Stimulated activated CD4-positive, alpha-beta T cell treated with anti-CD3 and anti-CD28 coated beads, Interleukin-15, amount 100 ng/mL, for 1 hour (primary cell): Measurements from ENCODE around the gene ZNF217.
"Not testable (repeated sequence)": the region's sequence is repeated elsewhere in the genome, so short reads cannot be mapped to it uniquely, and the experiment has no call there.

ENCODE experiments used
- DNase-seq, 2 donors: peaks; one replicate each; pipeline ENCODE4 v3.0.0-alpha.2; 2020; ENCODE audit warnings: low read depth in 1 of 2, low spot score in 1 of 2

The ZNF217 gene

DNA sequence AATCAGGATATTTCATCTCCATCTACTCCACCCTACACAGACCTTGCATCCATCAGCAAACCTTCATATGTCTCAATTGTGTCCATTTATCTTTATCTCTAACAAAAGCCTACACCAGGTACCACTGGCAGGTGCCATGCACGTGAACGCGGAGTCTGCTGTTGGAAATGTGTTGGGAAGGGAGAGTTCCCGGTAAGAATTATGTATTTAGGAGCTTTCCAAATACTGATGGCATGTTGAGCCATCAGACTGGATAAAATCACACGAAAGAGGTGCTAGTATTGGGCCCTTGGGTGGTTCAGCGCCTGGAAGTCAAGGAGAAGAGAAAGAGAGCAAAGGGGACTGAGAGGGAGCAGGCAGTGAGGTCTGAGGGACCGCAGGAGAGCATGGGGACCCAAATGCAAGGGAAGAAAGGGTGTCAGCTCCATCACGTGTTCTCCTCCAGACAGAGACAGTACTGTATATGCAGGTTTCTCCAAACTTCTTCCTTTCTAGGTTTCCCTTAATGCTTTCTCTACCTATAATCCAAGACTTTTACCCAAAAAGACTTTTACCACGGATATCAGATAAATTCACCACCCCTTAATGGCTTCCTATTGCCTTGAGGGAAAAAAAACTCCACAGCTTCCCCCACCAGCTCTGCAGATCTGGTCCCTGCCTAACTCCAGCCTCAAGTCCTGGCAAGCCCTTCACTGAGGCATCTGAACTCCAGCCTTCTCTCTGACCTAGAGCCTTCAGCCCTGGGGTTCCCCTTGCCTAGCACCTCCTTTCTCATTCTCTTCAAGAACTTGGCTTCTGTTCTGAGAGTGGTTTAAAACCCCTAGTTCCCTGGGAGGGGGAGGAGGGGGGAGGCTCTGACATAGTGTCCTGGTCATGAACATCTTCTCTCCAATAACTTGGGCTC, 4.8 kb upstream of the ZNF217 start:
- DNase-seq, result no peak

DNA sequence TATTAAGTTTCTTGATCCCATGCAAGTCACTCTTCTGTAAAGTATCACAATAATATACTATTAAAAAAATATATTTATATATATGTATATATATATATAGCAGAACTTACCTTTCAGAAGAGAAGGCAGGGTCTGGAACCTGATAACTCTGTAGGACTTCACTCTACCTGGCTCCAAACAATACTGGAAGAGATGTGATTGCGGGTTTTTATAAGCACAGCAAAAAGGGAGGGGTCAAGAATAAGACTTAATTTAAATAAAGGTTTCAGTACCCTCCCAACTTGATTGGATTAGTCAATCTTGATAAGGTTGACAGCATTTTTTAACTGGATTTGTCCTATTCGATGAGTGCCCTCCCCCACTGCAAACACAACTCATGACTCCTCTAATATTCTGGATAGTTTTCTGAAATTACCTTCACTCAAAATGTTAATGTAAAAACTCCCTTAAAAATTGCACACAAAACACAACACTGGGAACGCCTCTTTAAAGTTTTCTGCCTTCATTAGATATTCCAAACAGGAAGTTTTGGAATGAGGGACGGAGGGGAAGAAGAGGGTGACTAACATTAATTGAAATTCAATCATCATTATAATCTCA, 4.0 kb upstream of the ZNF217 start:
- no peak for DNase-seq

GRCh38 chr20:53597030-53597482, 3.4 kb upstream of the ZNF217 start:
- no peak for DNase-seq

GRCh38 chr20:53596189-53597001, 2.8 kb upstream of the ZNF217 start:
- not testable (repeated sequence) for DNase-seq

- not testable (repeated sequence) for DNase-seq
Measured at GRCh38 chr20:53595742-53596141, 2.1 kb upstream of the ZNF217 start.

DNA sequence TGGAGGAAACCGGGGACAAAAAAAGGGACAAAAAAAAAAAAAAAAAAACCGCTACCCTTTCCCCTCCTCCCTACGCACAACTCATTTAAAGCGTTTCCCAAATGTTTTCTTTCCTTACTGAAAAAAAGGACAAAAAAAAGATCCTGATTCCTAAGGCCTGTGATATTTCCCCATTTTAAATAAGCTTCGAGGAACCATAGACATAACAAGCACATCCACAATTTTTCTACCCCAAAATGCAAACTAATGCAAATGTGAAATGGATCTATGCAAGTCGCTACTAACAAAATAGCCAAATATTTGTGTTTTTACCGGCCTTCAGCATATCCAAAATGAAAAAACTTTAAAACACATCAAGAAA, 1.4 kb upstream of the ZNF217 start:
- no peak for DNase-seq

DNA sequence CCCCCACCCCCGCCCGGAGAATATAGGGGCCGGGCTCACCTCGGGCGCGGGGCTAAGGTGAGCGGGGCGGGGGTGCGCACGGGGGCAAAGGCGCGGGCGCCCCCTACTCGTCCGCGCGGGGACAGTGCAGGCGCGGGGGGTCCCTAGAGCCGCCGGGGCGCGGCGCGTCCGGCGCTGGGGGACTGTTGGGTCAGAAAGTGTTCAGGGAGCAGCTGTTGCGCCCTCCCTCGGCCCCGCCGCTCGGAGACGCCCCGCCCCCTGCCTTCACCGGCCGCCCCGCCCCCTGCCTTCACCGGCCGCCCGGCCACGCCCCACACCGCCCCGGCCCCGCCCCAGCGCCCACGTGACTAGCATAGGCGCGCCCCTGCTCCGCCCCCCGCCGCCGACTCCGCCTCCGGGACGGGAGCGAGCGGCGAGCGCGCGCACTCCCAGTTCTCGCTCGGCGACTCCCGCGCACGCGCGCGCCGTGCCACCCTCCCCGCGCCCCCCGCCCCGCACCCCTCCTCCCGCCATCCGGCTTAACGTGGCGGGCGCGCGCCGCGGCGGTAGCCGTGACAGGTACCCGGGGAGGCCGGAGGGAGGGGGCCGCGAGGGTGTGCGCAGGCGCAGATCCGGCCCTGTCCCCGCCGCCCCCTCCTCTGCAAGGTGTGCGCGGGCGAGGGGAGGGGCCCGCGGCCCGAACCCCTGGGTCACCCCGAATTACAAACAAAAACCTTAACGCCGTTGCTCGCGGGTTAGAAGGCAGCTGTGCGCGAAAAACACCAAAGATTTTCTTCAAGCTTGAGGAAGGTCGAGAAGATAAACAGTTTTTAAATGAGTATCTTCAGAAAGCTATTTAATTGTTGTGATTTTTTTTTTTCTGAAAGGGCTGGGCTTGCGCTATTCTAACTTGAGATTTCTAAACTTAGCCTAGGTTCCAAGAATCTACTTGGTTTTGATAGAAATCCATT, 704 bp upstream of the ZNF217 start:
- peak; percentile 98 to 99 for DNase-seq

- no peak for DNase-seq
Measured at GRCh38 chr20:53592992-53593465, 610 bp downstream of the ZNF217 start.

DNA sequence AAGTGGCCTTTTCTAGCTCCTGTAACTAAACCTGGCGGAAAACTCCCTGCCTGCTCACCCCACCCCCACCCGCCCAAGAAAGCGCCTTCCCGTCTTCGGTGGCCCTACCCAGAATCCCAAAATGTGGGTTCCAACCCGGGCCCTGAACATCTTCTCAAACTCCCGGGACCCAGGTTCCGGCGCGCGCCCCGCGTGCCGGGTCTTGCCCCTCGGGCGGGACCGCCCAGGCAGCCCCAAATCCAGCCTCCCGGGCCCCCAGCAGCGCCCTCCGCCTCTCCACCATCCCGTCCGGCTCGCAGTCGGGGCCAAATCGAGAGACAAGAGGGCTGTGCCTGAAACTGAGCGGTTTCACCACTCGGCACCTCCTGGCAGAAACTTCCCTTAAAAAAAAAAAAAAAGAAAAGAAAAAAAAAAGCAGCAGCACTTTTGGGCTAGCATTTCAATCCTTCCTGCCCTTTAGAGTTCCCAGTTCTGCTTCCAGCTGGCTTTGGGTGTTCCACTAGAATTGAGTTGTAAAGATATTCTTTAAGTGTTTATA, 1.1 kb downstream of the ZNF217 start:
- peak; percentile 30 to 32 for DNase-seq

GRCh38 chr20:53591941-53592441, 1.6 kb downstream of the ZNF217 start:
- DNase-seq, result not testable (repeated sequence)

DNA sequence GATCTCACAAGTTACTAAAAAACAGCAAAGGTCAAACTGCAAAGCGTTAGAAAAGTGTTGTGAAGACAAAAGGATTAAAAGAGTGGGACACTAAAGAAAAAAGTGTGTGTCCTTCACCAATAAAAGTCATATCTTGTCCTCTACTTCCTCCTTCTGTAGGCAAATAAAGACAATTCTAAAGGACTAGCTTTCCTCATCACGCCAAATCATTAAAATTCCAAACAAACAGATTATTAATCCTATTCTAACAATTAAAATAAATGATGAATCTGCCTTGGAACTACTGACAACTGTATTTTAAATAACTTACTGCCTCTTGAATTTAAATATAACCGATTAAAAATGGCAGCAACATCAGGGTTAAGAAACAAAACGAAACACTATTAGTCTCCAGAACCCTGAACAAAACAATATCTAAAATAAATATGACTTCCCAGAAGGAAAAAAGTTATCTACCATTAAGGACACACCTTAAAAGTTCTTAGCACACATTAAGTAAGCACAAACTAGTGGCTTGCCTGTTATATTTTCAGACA, 2.4 kb downstream of the ZNF217 start:
- not testable (repeated sequence) for DNase-seq

- not testable (repeated sequence) for DNase-seq
Measured at GRCh38 chr20:53590608-53591007, 3.0 kb downstream of the ZNF217 start.

- not testable (repeated sequence) for DNase-seq
Measured at GRCh38 chr20:53590122-53590521, 3.5 kb downstream of the ZNF217 start.

- DNase-seq, result not testable (repeated sequence)
Measured at GRCh38 chr20:53589321-53590065, 4.1 kb downstream of the ZNF217 start.

DNA sequence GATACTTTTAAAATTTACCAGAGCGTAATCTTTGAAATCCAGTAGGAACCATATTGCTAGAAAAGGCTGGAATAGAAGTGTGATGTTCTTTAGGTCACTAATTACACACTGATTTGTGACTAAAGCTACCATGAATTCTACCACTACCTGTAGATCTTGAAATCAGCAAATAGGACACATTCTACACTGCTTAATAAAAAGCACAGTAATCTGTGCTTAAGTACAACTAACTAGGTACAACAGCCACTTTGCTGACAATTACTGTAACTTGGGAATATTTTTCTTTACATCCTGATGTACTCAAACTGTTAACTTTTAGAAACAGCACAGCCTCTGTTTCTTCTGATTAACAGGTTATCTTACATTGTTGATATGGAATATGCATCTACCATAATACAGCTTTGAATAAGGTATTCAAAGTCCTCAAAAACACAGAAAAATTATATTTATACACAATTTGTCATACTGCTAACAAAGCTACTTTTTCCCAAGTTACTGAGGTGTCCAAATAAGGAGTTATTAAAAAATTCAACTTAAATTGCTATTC, 6.4 kb downstream of the ZNF217 start:
- not testable (repeated sequence) for DNase-seq

DNA sequence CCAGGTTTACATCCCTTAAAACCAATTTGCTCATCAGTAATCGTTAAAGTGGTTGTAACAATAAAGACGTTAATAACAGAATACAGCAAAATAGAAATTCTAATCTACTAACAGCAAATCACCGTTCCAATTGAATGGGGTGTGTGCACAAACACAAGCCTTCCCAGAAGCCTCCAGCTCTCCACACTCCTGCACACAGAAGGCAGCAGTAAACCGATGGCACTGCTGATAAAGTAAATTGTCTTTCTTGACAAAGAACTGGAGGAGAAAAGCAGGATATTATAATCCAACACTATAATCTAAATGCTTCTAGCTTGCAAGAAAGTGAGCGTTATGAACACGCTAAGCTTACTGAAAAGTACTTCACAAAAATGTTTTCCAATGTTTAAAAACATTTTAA, 7.0 kb downstream of the ZNF217 start:
- no peak for DNase-seq

GRCh38 chr20:53585910-53586309, 7.7 kb downstream of the ZNF217 start:
- DNase-seq, result not testable (repeated sequence)

DNA sequence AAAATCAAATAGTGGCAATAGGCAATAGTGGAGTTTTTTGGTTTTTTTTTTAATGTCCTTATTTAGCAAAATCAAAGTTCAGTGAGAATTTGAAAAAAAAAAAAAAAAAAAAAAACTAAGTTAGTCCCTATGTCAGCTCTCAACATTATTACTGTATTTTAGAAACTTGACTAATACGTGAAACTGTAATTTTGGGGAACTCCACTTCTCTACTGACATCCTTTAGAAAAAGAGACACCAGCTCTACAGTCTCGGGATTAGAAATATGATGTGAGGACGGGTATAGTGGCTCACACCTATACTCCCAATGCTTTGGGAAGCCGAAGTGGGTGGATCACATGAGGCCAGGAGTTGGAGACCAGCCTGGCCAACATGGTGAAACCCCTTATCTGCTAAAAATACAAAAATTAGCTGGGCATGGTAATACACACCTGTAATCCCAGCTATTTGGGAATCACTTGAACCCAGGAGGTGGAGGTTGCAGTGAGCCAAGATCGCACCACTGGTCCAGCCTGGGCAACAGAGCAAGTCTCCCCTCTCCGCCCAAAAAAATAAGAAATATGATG, 8.6 kb downstream of the ZNF217 start:
- DNase-seq, result not testable (repeated sequence)
